ENCODE measurements around the gene SH2B3. TPM values are rescaled to one million over a fixed set of nuclear protein-coding genes. Genes with fewer than 3 reads are reported as not detected.

The SH2B3 gene
- total and polyA plus RNA-seq, 2 of the 13 experiments (the other 11 are each of a cell fraction or from before 2014, with no cell fraction given): 6.8 to 6.9 TPM

DNA sequence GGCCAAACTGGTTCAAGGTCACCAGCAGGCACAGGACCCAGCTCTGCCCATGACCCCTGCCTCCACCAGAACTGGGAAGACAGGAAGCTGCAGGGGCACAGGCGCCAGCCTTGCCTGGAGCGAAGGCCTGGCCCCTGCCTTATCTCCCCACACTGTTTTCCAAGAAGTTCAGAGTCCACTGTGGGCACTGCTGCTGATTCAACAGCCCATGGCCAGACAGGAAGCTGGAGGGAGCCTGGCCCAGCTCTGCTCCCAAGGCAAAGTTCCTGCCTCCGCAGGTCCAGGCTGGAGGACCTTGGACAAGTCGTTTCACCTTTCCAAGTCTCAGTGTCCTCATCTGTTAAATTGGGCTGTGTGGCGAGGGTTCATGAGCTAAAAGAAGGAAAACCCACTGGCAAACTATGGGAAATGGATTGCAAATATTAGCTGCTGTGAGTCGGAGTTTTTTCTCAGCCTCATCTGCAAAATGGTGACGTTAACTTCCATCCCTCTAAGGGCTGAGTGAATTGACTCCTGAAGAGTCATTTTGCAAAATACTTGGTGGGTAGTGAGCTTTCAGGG, 38.0 kb upstream of the SH2B3 start (continued):
- 0 out of 2 replicates have a peak, but pooled peaks have one; percentile 81 for TF ChIP-seq ZBTB20 (CRISPR knock-in tag; IDR thresholded peaks at IDR 0.05; ENCODE audit: borderline replicate concordance, low read depth)
- TF ChIP-seq, protein P1, sequence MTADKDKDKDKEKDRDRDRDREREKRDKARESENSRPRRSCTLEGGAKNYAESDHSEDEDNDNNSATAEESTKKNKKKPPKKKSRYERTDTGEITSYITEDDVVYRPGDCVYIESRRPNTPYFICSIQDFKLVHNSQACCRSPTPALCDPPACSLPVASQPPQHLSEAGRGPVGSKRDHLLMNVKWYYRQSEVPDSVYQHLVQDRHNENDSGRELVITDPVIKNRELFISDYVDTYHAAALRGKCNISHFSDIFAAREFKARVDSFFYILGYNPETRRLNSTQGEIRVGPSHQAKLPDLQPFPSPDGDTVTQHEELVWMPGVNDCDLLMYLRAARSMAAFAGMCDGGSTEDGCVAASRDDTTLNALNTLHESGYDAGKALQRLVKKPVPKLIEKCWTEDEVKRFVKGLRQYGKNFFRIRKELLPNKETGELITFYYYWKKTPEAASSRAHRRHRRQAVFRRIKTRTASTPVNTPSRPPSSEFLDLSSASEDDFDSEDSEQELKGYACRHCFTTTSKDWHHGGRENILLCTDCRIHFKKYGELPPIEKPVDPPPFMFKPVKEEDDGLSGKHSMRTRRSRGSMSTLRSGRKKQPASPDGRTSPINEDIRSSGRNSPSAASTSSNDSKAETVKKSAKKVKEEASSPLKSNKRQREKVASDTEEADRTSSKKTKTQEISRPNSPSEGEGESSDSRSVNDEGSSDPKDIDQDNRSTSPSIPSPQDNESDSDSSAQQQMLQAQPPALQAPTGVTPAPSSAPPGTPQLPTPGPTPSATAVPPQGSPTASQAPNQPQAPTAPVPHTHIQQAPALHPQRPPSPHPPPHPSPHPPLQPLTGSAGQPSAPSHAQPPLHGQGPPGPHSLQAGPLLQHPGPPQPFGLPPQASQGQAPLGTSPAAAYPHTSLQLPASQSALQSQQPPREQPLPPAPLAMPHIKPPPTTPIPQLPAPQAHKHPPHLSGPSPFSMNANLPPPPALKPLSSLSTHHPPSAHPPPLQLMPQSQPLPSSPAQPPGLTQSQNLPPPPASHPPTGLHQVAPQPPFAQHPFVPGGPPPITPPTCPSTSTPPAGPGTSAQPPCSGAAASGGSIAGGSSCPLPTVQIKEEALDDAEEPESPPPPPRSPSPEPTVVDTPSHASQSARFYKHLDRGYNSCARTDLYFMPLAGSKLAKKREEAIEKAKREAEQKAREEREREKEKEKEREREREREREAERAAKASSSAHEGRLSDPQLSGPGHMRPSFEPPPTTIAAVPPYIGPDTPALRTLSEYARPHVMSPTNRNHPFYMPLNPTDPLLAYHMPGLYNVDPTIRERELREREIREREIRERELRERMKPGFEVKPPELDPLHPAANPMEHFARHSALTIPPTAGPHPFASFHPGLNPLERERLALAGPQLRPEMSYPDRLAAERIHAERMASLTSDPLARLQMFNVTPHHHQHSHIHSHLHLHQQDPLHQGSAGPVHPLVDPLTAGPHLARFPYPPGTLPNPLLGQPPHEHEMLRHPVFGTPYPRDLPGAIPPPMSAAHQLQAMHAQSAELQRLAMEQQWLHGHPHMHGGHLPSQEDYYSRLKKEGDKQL (CRISPR knock-in tag; IDR thresholded peaks at IDR 0.05; ENCODE audit: low read depth): 0 out of 2 replicates have a peak, but pooled peaks have one; percentile 20
- no peak for TF ChIP-seq ZNF101 (CRISPR knock-in tag; IDR thresholded peaks at IDR 0.05; ENCODE audit: borderline replicate concordance, low read depth)
- peak; percentile 68; the same call in 1 of the 2 replicates for TF ChIP-seq MIXL1 (CRISPR knock-in tag; IDR thresholded peaks at IDR 0.05)
- no peak for TF ChIP-seq ZNF713 (CRISPR knock-in tag; IDR thresholded peaks at IDR 0.05)
- TF ChIP-seq ZNF333 (CRISPR knock-in tag; IDR thresholded peaks at IDR 0.05; ENCODE audit: borderline replicate concordance): no peak
- no peak for TF ChIP-seq PBX3 (CRISPR knock-in tag; IDR thresholded peaks at IDR 0.05; ENCODE audit: borderline replicate concordance)
- no peak for TF ChIP-seq ZFAT (CRISPR knock-in tag; conservative IDR thresholded peaks at IDR 0.05)
- no peak for TF ChIP-seq MAF1 (CRISPR knock-in tag; IDR thresholded peaks at IDR 0.05; ENCODE audit: borderline replicate concordance)
- TF ChIP-seq, protein P2, sequence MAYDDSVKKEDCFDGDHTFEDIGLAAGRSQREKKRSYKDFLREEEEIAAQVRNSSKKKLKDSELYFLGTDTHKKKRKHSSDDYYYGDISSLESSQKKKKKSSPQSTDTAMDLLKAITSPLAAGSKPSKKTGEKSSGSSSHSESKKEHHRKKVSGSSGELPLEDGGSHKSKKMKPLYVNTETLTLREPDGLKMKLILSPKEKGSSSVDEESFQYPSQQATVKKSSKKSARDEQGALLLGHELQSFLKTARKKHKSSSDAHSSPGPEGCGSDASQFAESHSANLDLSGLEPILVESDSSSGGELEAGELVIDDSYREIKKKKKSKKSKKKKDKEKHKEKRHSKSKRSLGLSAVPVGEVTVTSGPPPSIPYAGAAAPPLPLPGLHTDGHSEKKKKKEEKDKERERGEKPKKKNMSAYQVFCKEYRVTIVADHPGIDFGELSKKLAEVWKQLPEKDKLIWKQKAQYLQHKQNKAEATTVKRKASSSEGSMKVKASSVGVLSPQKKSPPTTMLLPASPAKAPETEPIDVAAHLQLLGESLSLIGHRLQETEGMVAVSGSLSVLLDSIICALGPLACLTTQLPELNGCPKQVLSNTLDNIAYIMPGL (CRISPR knock-in tag; IDR thresholded peaks at IDR 0.05; ENCODE audit: borderline replicate concordance in 1 of 2, low read depth in 1 of 2): peak; percentile 49 to 83; a peak in 3 of 4 replicates
- TF ChIP-seq ATF5 (CRISPR knock-in tag; IDR thresholded peaks at IDR 0.05; ENCODE audit: low read depth): no peak
- TF ChIP-seq ZNF589 (CRISPR knock-in tag; conservative IDR thresholded peaks at IDR 0.05): no peak
- TF ChIP-seq KLF16 (CRISPR knock-in tag; IDR thresholded peaks at IDR 0.05): 0 out of 4 replicates have a peak, but pooled peaks of 1 of the 2 experiments have one; percentile 61
- peak; percentile 70; the same call in 1 of the 2 replicates for TF ChIP-seq ZNF329 (CRISPR knock-in tag; IDR thresholded peaks at IDR 0.05; ENCODE audit: low read depth)
- TF ChIP-seq PRPF4 (IDR thresholded peaks at IDR 0.05; ENCODE audit: low read depth, low read length, poor library complexity, severe bottlenecking): no peak
- no peak for TF ChIP-seq SP140L (CRISPR knock-in tag; IDR thresholded peaks at IDR 0.05; ENCODE audit: borderline replicate concordance)
- 0 out of 2 replicates have a peak, but pooled peaks have one; percentile 32 for TF ChIP-seq KLF12 (CRISPR knock-in tag; IDR thresholded peaks at IDR 0.05; ENCODE audit: borderline replicate concordance)
- peak; percentile 84; the same call in 1 of the 2 replicates for TF ChIP-seq ZNF792 (CRISPR knock-in tag; IDR thresholded peaks at IDR 0.05)
- TF ChIP-seq ZNF75D (CRISPR knock-in tag; IDR thresholded peaks at IDR 0.05; ENCODE audit: borderline replicate concordance): no peak
- no peak for TF ChIP-seq ZNF546 (CRISPR knock-in tag; conservative IDR thresholded peaks at IDR 0.05)

All from HepG2 (cell line).